Endodermal cell (in vitro differentiated cells): Measurements from ENCODE around the gene SNX9. TPM values are rescaled to one million over a fixed set of nuclear protein-coding genes. Genes with fewer than 3 reads are reported as not detected.

ENCODE experiments used
- DNase-seq: peaks from one replicate; pipeline ENCODE4 v3.0.0-alpha.2; 2017
- H3K27ac ChIP-seq: 2 replicates; pipeline ENCODE4 v1.5.1; 2013; ENCODE audit warnings: mild to moderate bottlenecking, low read depth, low read length, moderate library complexity
- H3K27me3 ChIP-seq: 2 replicates; pipeline ENCODE4 v1.6.1; 2013; ENCODE audit warnings: mild to moderate bottlenecking, low read length, moderate library complexity; ENCODE audit not compliant: insufficient read depth, control insufficient read depth, poor library complexity, severe bottlenecking
- H3K36me3 ChIP-seq: 2 replicates; pipeline ENCODE4 v1.7.0; 2013; ENCODE audit warnings: mild to moderate bottlenecking, low read length, moderate library complexity; ENCODE audit not compliant: control insufficient read depth, insufficient read depth
- H3K4me1 ChIP-seq: one replicate; pipeline ENCODE4 v1.7.0; 2013; ENCODE audit warnings: low read length; ENCODE audit not compliant: control insufficient read depth, insufficient read depth
- H3K4me3 ChIP-seq: 2 replicates; pipeline ENCODE4 v1.5.1; 2013; ENCODE audit warnings: mild to moderate bottlenecking, low read length, moderate library complexity
- H3K9ac ChIP-seq: 2 replicates; pipeline ENCODE4 v1.6.1; 2013; ENCODE audit warnings: mild to moderate bottlenecking, low read length, moderate library complexity; ENCODE audit not compliant: poor library complexity, severe bottlenecking; ENCODE audit errors: extremely low read depth
- H3K9me3 ChIP-seq: 2 replicates; pipeline ENCODE4 v1.6.1; 2013; ENCODE audit warnings: mild to moderate bottlenecking, low read length, moderate library complexity; ENCODE audit not compliant: control insufficient read depth
- H3K27ac Mint-ChIP-seq: 2 replicates; pipeline ENCODE4 v1.8.0; 2020; ENCODE audit warnings: mixed read lengths
- H3K27me3 Mint-ChIP-seq: 2 replicates; pipeline ENCODE4 v1.8.0; 2021; ENCODE audit warnings: mild to moderate bottlenecking, mixed read lengths; ENCODE audit not compliant: insufficient read depth
- H3K36me3 Mint-ChIP-seq: 2 replicates; pipeline ENCODE4 v1.8.0; 2020; ENCODE audit warnings: low read depth, mixed read lengths
- H3K4me1 Mint-ChIP-seq: 2 replicates; pipeline ENCODE4 v1.8.0; 2020; ENCODE audit warnings: mixed read lengths
- H3K4me3 Mint-ChIP-seq: 2 replicates; pipeline ENCODE4 v1.8.0; 2020; ENCODE audit warnings: mild to moderate bottlenecking, moderate library complexity, mixed read lengths
- H3K9me3 Mint-ChIP-seq: 2 replicates; pipeline ENCODE4 v1.8.0; 2020; ENCODE audit warnings: mild to moderate bottlenecking, mixed read lengths
- CTCF ChIP-seq: fragments of 200-600 bp; sonication (generic); conservative IDR thresholded peaks from 2 replicates; pipeline ENCODE4 v1.5.0; 2021; ENCODE audit warnings: antibody characterized with exemption, mild to moderate bottlenecking
- WGBS, 2 experiments: methylation state at CpG; one replicate each; pipeline versions ENCODE4 v1.1.5 to v1.1.7; 2013; ENCODE audit warnings: missing lambda C conversion rate in 2 of 2, mixed read lengths in 1 of 2; ENCODE audit not compliant: insufficient coverage in 1 of 2, insufficient read length in 1 of 2; 5-methylcytosine and 5-hydroxymethylcytosine counted together
- total RNA-seq, 2 donors: library from RNA; stranded (reverse); fragmentation: NEBNext Ultra II Directional in 1 of 2; extraction: Animal tissue kit (Norgen Biotek cat#: 25700) in 1 of 2; gene quantifications; 2 replicates in 1 of 2; 3 replicates in 1 of 2; pipeline ENCODE4 v1.2.1, GENCODE V29; 2021

The SNX9 gene
- total RNA-seq, 2 donors from 2014 or later: 30.6 to 33.0 TPM

- no peak overlapping the region for H3K4me3 Mint-ChIP-seq
- no peaks in the 10 kb centered on the region for H3K9me3 ChIP-seq
- no peaks in the 10 kb centered on the region for H3K36me3 Mint-ChIP-seq
- H3K4me1 ChIP-seq: no peaks in the 10 kb centered on the region
- no peak overlapping the region for H3K4me3 ChIP-seq
- H3K9me3 Mint-ChIP-seq: no peaks in the 10 kb centered on the region
- TF ChIP-seq CTCF: no peak
- no peak overlapping the region for H3K9ac ChIP-seq
- DNase-seq: peak; percentile 44
- 92 to 98% methylated on average over 8 to 10 of the region's 10 CpGs for WGBS, 2 experiments
- H3K27me3 ChIP-seq: no peaks in the 10 kb centered on the region
- no peak overlapping the region for H3K27ac ChIP-seq
- no peak overlapping the region for H3K27ac Mint-ChIP-seq
- peaks cover 45% of the 10 kb centered on the region for H3K27me3 Mint-ChIP-seq
- peaks cover 9% of the 10 kb centered on the region for H3K4me1 Mint-ChIP-seq
- no peaks in the 10 kb centered on the region for H3K36me3 ChIP-seq
Measured at GRCh38 chr6:157977176-157977804, 154.2 kb downstream of the SNX9 start.

DNA sequence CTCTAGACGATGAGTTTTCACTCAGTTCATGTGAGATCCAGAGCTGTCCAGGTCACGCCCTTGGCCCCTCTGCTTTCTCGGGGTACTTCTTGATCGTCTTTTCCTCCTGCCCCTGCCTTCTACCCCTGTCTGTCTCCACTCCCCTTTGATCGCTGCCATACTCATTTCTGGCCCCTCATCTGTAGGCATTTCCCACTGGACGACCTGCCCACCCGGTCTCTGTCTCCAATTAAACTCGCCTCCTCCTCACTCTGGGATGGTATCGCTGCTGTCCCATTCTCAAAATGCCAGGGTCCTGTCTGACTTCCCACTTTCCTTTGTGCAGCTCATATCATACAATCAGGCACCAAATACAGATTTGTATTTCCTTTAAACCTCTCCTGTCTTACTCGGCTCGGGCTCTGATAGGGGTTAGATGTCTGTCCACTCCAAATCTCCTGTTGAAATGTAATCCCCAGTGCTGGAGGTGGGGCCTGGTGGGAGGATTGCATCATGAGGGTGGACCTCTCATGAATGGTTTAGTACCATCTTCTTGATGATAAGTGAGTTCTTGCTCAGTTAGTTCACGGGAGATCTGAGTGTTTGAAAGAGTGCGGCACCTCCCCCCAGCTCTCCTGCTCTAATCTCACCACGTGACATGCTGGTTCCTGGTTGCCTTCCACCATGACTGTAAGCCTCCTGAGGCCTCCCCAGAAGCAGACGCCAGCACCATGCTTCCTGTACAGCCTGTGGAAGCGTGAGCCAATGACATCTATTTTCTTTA is 155.2 kb downstream of the SNX9 start:
- Mint-ChIP-seq H3K36me3 (no peaks in the 10 kb centered on the region), H3K27me3 (peaks cover 45% of the 10 kb centered on the region), H3K9me3 (no peaks in the 10 kb centered on the region), H3K27ac (no peak overlapping the region), H3K4me3 (no peak overlapping the region), H3K4me1 (peaks cover 11% of the 10 kb centered on the region)
- no peak for TF ChIP-seq CTCF
- Histone ChIP-seq H3K9me3 (no peaks in the 10 kb centered on the region), H3K36me3 (no peaks in the 10 kb centered on the region), H3K27ac (no peak overlapping the region), H3K4me1 (no peaks in the 10 kb centered on the region), H3K4me3 (no peak overlapping the region), H3K9ac (no peak overlapping the region), H3K27me3 (no peaks in the 10 kb centered on the region)
- WGBS, 2 experiments: 89 to 90% methylated on average over 12 to 16 of the region's 16 CpGs
- DNase-seq: no peak

DNA sequence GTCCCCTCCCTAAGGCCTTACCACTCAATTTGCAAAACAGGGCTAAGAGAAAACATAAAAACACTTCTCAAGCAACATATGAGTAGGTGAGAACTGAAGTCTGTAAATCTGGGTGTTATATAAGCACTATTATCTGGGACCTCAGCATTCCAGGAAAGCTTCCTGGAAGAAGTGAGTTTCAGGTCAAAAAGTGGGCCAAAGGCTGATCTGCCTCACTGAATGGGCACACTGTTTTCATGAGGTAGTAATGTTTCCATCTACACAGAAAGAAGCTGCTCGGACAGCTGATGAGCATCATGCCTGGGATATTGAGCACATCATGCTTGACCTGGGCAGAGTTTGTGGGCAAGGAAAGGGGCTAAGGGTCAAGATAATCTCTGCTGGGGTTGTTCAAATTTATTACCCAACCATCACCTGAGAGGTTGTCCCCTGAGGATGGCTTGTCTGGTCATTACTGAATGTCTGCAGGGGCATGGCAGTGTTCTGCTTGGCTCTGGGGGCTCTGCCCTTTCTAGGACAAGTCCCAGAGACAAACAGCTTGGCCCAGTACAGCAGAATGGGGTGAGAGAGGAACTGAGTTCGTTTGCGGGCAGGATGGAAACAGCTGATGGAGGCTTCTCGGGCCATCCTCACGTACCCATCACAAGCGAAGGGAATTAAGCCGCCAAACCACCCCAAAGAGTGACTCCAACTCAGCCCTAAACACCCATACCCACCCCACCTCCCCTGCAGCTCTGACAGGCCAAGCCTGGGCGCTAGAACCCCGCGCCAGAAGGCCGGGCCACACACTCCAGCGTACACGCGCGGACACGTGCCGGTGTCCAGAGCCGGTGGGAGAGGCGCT is 157.5 kb downstream of the SNX9 start:
- Histone ChIP-seq H3K4me1 (peaks cover 3% of the 10 kb centered on the region), H3K36me3 (no peaks in the 10 kb centered on the region), H3K9ac (no peak overlapping the region), H3K27me3 (no peaks in the 10 kb centered on the region), H3K27ac (no peak overlapping the region), H3K4me3 (peak overlapping the region; percentile 88), H3K9me3 (no peaks in the 10 kb centered on the region)
- DNase-seq: no peak
- WGBS, 2 experiments: 93 to 100% methylated on average over 2 to 19 of the region's 19 CpGs
- H3K27ac Mint-ChIP-seq: no peak overlapping the region
- TF ChIP-seq CTCF: no peak
- H3K27me3 Mint-ChIP-seq: peaks cover 45% of the 10 kb centered on the region
- peaks cover 14% of the 10 kb centered on the region for H3K4me1 Mint-ChIP-seq
- H3K9me3 Mint-ChIP-seq: no peaks in the 10 kb centered on the region
- no peaks in the 10 kb centered on the region for H3K36me3 Mint-ChIP-seq
- peak overlapping the region; percentile 70 for H3K4me3 Mint-ChIP-seq
